C4-2B (cell line): ENCODE data around the gene ANKS1B.

Source experiments
- CTCF ChIP-seq: fragments of 450-650 bp; conservative IDR thresholded peaks from 2 replicates; pipeline ENCODE4 v1.5.1; 2017; ENCODE audit warnings: mild to moderate bottlenecking
- ZFX ChIP-seq: fragments of 450-650 bp; IDR thresholded peaks from 2 replicates; pipeline ENCODE4 v1.6.1; 2017

- TF ChIP-seq CTCF: no peak
- TF ChIP-seq ZFX: no peak
These were observed 1102.2 kb downstream of the ANKS1B start for GRCh38 chr12:98882526-98882925.
